HepG2 (cell line): ENCODE data around the gene TCN2. TPM values are rescaled to one million over a fixed set of nuclear protein-coding genes. Genes with fewer than 3 reads are reported as not detected.

Source experiments
- FOXP4 ChIP-seq: sonication (generic); formaldehyde crosslinking; IDR thresholded peaks from 2 replicates; pipeline ENCODE4 v1.4.0; 2020; ENCODE audit warnings: missing genetic modification reagents
- HMGXB4 ChIP-seq, 2 experiments: sonication (generic) in 1 of 2; formaldehyde crosslinking in 1 of 2; IDR thresholded peaks; 2 replicates each; pipeline versions ENCODE4 v1.4.0 to v1.6.1; 2018 to 2020; ENCODE audit warnings: missing genetic modification reagents in 2 of 2, borderline replicate concordance in 1 of 2, low read depth in 1 of 2, mild to moderate bottlenecking in 1 of 2, missing biosample characterization in 1 of 2
- IKZF5 ChIP-seq: IDR thresholded peaks from 2 replicates; pipeline ENCODE4 v1.6.1; 2018; ENCODE audit warnings: missing genetic modification reagents, mild to moderate bottlenecking, missing compliant biosample characterization
- KAT2B ChIP-seq: fragments of 150-350 bp; IDR thresholded peaks from 2 replicates; pipeline ENCODE4 v1.6.1; 2014; ENCODE audit warnings: low read depth, low read length, borderline replicate concordance
- KMT2B ChIP-seq: IDR thresholded peaks from 2 replicates; pipeline ENCODE4 v1.6.1; 2016; ENCODE audit warnings: missing genetic modification reagents, missing compliant biosample characterization
- MLX ChIP-seq: IDR thresholded peaks from 2 replicates; pipeline ENCODE4 v1.6.1; 2016
- NFRKB ChIP-seq: fragments of 450-650 bp; IDR thresholded peaks from 2 replicates; pipeline ENCODE4 v1.6.1; 2017
- PAWR ChIP-seq: sonication (generic); formaldehyde crosslinking; IDR thresholded peaks from 2 replicates; pipeline ENCODE4 v1.4.0; 2020; ENCODE audit warnings: missing genetic modification reagents, mild to moderate bottlenecking, borderline replicate concordance
- PLRG1 ChIP-seq: fragments of 450-650 bp; conservative IDR thresholded peaks from 2 replicates; pipeline ENCODE4 v1.6.1; 2016
- SKIL ChIP-seq: sonication (generic); formaldehyde crosslinking; IDR thresholded peaks from 2 replicates; pipeline ENCODE4 v1.8.0; 2022; ENCODE audit warnings: missing genetic modification reagents, mild to moderate bottlenecking, moderate library complexity, borderline replicate concordance
- SMAD1 ChIP-seq: sonication (generic); formaldehyde crosslinking; IDR thresholded peaks from 2 replicates; pipeline ENCODE4 v1.4.0; 2020; ENCODE audit warnings: missing genetic modification reagents, low read depth, mild to moderate bottlenecking, borderline replicate concordance
- TEAD3 ChIP-seq: optimal IDR thresholded peaks from 2 replicates; pipeline ENCODE3; 2016; ENCODE audit warnings: borderline replicate concordance
- TERF1 ChIP-seq: sonication (generic); formaldehyde crosslinking; IDR thresholded peaks from 2 replicates; pipeline ENCODE4 v1.8.0; 2022; ENCODE audit warnings: mild to moderate bottlenecking, missing genetic modification reagents, moderate library complexity
- ZNF362 ChIP-seq: sonication (generic); formaldehyde crosslinking; IDR thresholded peaks from 2 replicates; pipeline ENCODE4 v1.4.0; 2020; ENCODE audit warnings: missing genetic modification reagents, mild to moderate bottlenecking, borderline replicate concordance
- ZNF574 ChIP-seq: sonication (generic); formaldehyde crosslinking; IDR thresholded peaks from 2 replicates; pipeline ENCODE4 v1.4.0; 2020; ENCODE audit warnings: missing genetic modification reagents
- ZNF598 ChIP-seq: sonication (generic); formaldehyde crosslinking; IDR thresholded peaks from 2 replicates; pipeline ENCODE4 v1.5.1; 2020; ENCODE audit warnings: mild to moderate bottlenecking, missing genetic modification reagents, borderline replicate concordance
- polyA plus RNA-seq, 8 experiments: library from polyadenylated mRNA; depleted of rRNA in 3 of 8; stranded (reverse) in 7 of 8; unstranded in 1 of 8; fragments of >200 nt; fragmentation: Illumina TruSeq in 4 of 8; extraction: Trizol in 4 of 8; gene quantifications; 2 replicates each; pipeline versions ENCODE4 v1.2.1 to v1.2.3, GENCODE V29; 2011 to 2016; ENCODE audit warnings: low read depth in 4 of 8, missing spikeins in 1 of 8, mixed read lengths in 1 of 8; ENCODE audit not compliant: insufficient read depth in 1 of 8
- total RNA-seq, 5 experiments: library from RNA; depleted of rRNA; stranded (reverse); fragments of >200 nt; fragmentation: Illumina TruSeq; extraction: Trizol; gene quantifications; 2 replicates each; pipeline ENCODE4 v1.2.3, GENCODE V29; 2016; ENCODE audit warnings: low read depth in 1 of 5

TCN2 gene
- total and polyA plus RNA-seq, 2 of the 13 experiments (the other 11 are each of a cell fraction or from before 2014, with no cell fraction given), result 0.29 to 0.31 TPM

- no peak for TF ChIP-seq PAWR (CRISPR knock-in tag)
- TF ChIP-seq FOXP4 (CRISPR knock-in tag), result peak; percentile 53
- TF ChIP-seq KMT2B, result no peak
- no peak for TF ChIP-seq TERF1 (CRISPR knock-in tag)
- TF ChIP-seq SKIL (CRISPR knock-in tag), result no peak
- TF ChIP-seq KAT2B, result no peak
- TF ChIP-seq ZNF362 (CRISPR knock-in tag), result peak; percentile 29; the same call in 1 of the 2 replicates
- TF ChIP-seq NFRKB, result no peak
- no peak for TF ChIP-seq HMGXB4 (CRISPR knock-in tag; IDR thresholded peaks at IDR 0.05; ENCODE audit: borderline replicate concordance in 1 of 2, low read depth in 1 of 2)
- TF ChIP-seq MLX (CRISPR knock-in tag), result no peak
- TF ChIP-seq TEAD3, result peak; percentile 42
- TF ChIP-seq ZNF574 (CRISPR knock-in tag), result no peak; the same call in 1 of the 2 replicates
- no peak for TF ChIP-seq ZNF598
- no peak for TF ChIP-seq PLRG1
- TF ChIP-seq SMAD1 (CRISPR knock-in tag), result no peak
- TF ChIP-seq IKZF5 (CRISPR knock-in tag), result no peak; the same call in 1 of the 2 replicates
Observed at GRCh38 chr22:30559889-30560288, 47.1 kb upstream of the TCN2 start (continued).
